HG03432 (cell line): ENCODE measurements around the gene INTS14.
A peak's percentile ranks its signal among the peaks of the same experiment; 100 is the strongest.

Experiments used
- ATAC-seq: cut with Tn5 transposase; IDR thresholded peaks from one replicate; pipeline ENCODE4 v1.9.1; 2021; ENCODE audit warnings: mild to moderate bottlenecking, moderate library complexity; ENCODE audit not compliant: unreplicated experiment

The INTS14 gene

DNA sequence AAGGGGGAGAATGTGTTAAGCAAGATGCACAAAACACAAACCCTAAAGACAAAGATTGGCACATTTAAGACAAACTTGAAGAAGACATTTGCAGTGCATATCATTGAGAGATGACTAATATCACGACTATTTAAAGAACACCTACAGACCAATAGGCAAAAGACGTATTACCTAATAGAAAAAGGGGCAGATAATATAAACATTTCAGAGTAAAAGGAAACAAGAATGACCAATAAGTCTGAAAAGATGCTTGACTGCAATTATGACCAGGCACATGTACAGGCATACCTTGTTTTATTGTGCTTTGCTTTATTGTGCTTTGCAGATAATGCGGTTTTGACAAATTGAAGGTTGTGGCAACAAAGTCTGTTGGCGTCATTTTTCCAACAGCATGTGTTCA is 75.7 kb downstream of the INTS14 start:
- ATAC-seq, result no peak

DNA sequence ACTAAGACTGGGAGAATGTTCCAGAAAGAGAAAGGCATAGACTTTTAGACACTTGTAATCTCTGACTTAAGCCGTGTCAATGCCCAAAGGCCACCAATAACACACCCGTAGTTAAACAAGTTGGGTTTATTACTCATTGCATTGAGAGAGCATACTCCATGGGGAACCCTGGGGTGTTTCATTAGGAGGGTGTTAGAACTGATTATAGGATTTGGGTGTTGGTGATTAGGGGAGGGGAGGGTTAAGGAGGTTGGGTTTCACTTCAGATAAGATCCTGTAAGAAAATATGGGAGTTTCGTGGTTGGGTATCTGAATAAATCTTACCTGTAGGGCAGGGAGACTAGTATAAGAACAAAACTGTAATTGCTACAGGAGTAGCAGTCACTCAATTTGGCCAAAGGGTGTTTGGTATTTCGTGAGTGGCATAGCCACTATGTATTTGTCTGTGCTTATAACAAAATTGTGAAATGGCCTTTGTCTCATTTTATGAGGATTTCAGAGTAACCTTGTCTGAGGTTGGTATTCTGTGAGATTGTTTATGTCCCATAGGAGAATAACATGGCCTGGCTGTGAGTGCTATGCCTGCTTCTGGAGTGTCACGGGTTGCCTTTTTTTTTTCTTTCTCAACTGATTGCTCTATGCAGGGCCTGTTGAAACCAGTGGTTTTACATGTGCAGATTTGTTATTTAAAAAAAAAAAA is 77.7 kb downstream of the INTS14 start:
- ATAC-seq, result no peak

DNA sequence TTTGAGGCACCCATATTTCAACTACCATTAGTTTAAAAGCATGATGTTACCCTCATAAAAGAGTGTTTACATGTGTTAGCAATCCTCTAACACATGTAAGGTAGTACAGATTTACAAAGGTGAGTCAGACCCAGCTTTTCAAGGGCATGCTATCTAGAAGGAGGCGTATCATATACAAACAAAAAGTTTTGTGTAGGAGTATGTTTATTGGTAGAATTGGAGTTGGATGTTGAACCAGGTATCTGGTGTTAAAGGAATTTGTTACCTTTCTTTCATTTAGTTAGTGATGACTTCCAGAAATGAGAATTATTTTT is 78.2 kb downstream of the INTS14 start:
- no peak for ATAC-seq

DNA sequence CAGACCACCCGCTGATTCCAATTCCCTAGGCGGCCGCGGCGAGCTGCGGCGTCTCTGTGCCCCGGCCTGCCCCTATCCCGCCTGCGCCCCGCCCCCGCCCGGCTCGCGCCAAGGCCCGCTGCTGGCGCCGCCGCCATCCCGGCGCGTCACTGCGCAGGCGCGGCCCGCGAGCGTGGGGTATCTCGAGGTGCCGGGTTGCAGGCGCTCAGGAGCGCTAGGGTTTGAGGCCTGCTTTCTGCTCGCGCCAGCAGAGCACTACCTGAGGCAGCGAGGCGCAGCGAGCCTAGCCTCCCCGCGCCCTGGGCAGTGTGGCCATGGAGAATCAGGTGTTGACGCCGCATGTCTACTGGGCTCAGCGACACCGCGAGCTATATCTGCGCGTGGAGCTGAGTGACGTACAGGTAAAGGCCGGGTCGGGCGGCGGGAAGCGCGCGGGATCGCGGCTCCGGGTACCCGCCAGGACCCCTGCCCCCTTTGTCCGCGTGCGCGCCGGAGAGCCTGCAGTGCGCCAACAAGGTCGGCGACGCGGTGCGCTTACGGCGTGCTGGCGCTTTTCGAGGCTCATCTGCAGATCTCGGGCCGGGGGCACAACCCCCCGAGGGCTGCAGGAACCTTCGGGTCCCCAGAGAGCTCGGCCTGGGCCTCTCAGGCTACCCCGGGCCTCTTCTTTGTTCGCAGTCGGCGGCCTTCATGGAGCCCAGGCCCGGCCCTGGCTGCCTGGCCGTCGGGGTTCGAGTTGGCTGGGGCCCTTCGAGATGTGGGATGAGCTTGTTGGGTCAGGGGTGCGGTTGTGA is 80.4 kb downstream of the INTS14 start, which contains the start of gene HACD3:
Gene HACD3, plus strand, starts transcription at position 146 of the 794 bp plus-strand sequence. Its CDS starts 169 bp downstream, at position 315.
- peak; percentile 89 for ATAC-seq

DNA sequence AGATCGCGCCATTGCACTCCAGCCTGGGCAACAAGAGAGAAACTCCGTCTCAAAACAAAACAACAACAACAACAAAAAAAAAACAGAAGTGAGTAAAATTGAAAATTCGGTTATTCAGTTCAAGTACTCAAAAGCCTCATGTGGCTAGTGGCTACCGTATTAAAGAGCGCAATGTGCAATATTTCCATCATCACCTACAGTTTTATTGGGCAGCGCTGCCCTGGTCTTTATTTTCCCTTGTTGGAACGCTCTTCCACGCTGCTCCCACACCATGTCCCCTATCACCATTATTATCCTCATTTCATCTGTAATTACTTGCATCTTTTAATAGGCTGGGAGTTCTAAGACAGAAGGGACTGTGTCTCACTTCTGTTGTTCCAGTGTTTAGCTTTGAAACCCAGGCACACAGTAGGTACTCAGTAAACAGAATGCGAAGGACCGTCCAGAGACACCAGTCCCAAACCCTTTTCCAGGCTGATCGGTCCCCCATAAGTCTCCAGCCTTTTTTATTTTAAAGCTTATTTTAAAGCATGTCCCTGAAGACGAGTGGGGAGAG is 81.1 kb downstream of the INTS14 start:
- ATAC-seq, result no peak
